Fibroblast of lung (primary cell): ENCODE data around the gene GNA12.

ENCODE experiments used
- EZH2 ChIP-seq: IDR thresholded peaks from 2 replicates; pipeline ENCODE4 v1.5.1; 2012; ENCODE audit warnings: low read length, control low read depth, mild to moderate bottlenecking; ENCODE audit errors: missing control alignments
- TF ChIP-seq, protein P1 (sequence below), 2 donors: IDR thresholded peaks in 1 of 2; conservative IDR thresholded peaks in 1 of 2; 1 replicate in 1 of 2; 2 replicates in 1 of 2; pipeline ENCODE4 v1.5.1; 2011 to 2012; ENCODE audit warnings: low read length in 2 of 2, control low read depth in 1 of 2, inconsistent platforms in 1 of 2, low read depth in 1 of 2, mild to moderate bottlenecking in 1 of 2

GRCh38 chr7:2880874-2881533 lies 36.9 kb upstream of the GNA12 start:
- no peak for TF ChIP-seq EZH2
- TF ChIP-seq, protein P1, sequence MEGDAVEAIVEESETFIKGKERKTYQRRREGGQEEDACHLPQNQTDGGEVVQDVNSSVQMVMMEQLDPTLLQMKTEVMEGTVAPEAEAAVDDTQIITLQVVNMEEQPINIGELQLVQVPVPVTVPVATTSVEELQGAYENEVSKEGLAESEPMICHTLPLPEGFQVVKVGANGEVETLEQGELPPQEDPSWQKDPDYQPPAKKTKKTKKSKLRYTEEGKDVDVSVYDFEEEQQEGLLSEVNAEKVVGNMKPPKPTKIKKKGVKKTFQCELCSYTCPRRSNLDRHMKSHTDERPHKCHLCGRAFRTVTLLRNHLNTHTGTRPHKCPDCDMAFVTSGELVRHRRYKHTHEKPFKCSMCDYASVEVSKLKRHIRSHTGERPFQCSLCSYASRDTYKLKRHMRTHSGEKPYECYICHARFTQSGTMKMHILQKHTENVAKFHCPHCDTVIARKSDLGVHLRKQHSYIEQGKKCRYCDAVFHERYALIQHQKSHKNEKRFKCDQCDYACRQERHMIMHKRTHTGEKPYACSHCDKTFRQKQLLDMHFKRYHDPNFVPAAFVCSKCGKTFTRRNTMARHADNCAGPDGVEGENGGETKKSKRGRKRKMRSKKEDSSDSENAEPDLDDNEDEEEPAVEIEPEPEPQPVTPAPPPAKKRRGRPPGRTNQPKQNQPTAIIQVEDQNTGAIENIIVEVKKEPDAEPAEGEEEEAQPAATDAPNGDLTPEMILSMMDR (conservative IDR thresholded peaks at IDR 0.05 in 1 of 2, IDR thresholded peaks at IDR 0.05 in 1 of 2; ENCODE audit: low read depth in 1 of 2, low read length in 2 of 2) = no peak
